ENCODE results near the gene FAM118A. TPM values are rescaled to one million over a fixed set of nuclear protein-coding genes. Genes with fewer than 3 reads are reported as not detected.
A peak's percentile ranks its signal among the peaks of the same experiment; 100 is the strongest.

The FAM118A gene
- total RNA-seq, 2 experiments from 2014 or later = 50.6 to 50.7 TPM

- ATAC-seq (no peak), DNase-seq (no peak)
- H3K36me3 Mint-ChIP-seq (ENCODE audit: low read depth) = no peaks in the 10 kb centered on the region
- ChIA-PET POLR2A (interaction anchor here (0.9 kb wide), 1 partner anchor 15 kb away, joined by 3 read pairs; no protein-coding TSS in a partner anchor), CTCF (no interaction called here)
- H3K4me3 Mint-ChIP-seq = no peak overlapping the region
- H3K27me3 Mint-ChIP-seq (ENCODE audit: low read depth) = no peaks in the 10 kb centered on the region
- H3K27ac Mint-ChIP-seq = no peak overlapping the region
- H3K4me1 Mint-ChIP-seq (ENCODE audit: low read depth) = peaks cover 21% of the 10 kb centered on the region
- no peaks in the 10 kb centered on the region for H3K9me3 Mint-ChIP-seq (ENCODE audit: insufficient read depth)
Measured at GRCh38 chr22:45303181-45303580, 6.6 kb upstream of the FAM118A start.

DNA sequence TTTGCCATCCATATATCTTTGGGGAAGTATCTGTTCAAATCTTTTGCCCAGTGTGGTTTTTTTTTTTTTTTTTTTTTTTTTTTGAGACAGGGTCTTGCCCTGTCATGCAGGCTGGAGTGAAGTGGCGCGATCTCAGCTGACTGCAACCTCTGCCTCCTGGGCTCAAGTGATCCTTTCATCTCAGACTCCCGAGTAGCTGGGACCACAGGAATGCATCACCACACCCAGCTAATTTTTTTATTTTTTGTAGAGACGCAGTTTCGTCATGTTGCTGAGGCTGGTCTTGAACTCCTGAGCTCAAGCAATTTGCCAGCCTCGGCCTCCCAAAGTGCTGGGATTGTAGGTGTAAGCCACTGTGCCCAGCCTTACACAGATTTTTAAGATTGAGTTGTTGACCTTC lies 4.8 kb upstream of the FAM118A start:
- DNase-seq (no peak), ATAC-seq (no peak)
- peaks cover 19% of the 10 kb centered on the region for H3K4me1 Mint-ChIP-seq (ENCODE audit: low read depth)
- no peaks in the 10 kb centered on the region for H3K36me3 Mint-ChIP-seq (ENCODE audit: low read depth)
- CTCF ChIA-PET = no interaction called here
- POLR2A ChIA-PET = interaction anchor here (0.6 kb wide), 1 partner anchor 1009 kb away, joined by 3 read pairs; no protein-coding TSS in a partner anchor
- no peaks in the 10 kb centered on the region for H3K9me3 Mint-ChIP-seq (ENCODE audit: insufficient read depth)
- H3K27ac Mint-ChIP-seq = no peak overlapping the region
- no peaks in the 10 kb centered on the region for H3K27me3 Mint-ChIP-seq (ENCODE audit: low read depth)
- H3K4me3 Mint-ChIP-seq = no peak overlapping the region

DNA sequence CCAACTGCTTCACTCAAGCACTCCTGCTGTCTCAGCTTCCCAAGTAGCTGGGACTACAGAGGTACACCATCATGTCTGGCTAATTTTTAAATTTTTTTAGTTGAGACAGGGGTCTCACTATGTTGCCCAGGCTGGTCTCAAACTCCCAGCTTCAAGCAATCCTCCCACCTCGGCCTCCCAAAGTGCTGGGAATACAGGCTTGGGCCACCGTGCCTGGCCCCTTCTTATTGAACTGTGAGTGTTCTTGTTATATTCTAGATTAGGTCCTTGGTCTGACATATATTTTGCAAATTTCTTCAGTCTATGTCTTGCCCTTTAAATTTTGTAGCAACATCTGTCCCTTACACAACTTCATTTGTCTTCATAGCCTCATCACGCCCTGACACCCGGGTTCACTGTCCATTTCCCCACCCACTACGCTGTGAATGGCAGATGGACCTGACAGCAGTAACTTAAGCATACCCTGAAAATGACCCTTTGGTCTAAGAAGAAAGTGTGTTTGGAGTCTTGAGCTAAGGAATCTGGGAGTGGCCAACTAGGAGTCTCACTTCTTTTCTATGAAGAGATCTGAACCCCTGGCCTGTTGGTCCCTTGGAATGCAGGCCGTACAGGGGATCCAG lies 4.2 kb upstream of the FAM118A start:
- H3K27ac Mint-ChIP-seq = no peak overlapping the region
- DNase-seq (no peak), ATAC-seq (no peak)
- ChIA-PET POLR2A (no interaction called here), CTCF (interaction anchor here (1.0 kb wide), 1 partner anchor 9 kb away, joined by 4 read pairs; no protein-coding TSS in a partner anchor)
- no peak overlapping the region for H3K4me3 Mint-ChIP-seq
- no peaks in the 10 kb centered on the region for H3K27me3 Mint-ChIP-seq (ENCODE audit: low read depth)
- peaks cover 1% of the 10 kb centered on the region for H3K36me3 Mint-ChIP-seq (ENCODE audit: low read depth)
- peaks cover 20% of the 10 kb centered on the region for H3K4me1 Mint-ChIP-seq (ENCODE audit: low read depth)
- no peaks in the 10 kb centered on the region for H3K9me3 Mint-ChIP-seq (ENCODE audit: insufficient read depth)

GRCh38 chr22:45306139-45306538 lies 3.6 kb upstream of the FAM118A start:
- Mint-ChIP-seq H3K36me3 (ENCODE audit: low read depth) (peaks cover 7% of the 10 kb centered on the region), H3K9me3 (ENCODE audit: insufficient read depth) (no peaks in the 10 kb centered on the region), H3K27ac (no peak overlapping the region), H3K27me3 (ENCODE audit: low read depth) (no peaks in the 10 kb centered on the region), H3K4me3 (no peak overlapping the region), H3K4me1 (ENCODE audit: low read depth) (peaks cover 26% of the 10 kb centered on the region)
- POLR2A ChIA-PET = no interaction called here
- ATAC-seq (no peak), DNase-seq (no peak)
- CTCF ChIA-PET = interaction anchor here (1.0 kb wide), 1 partner anchor 10 kb away, joined by 4 read pairs; no protein-coding TSS in a partner anchor

DNA sequence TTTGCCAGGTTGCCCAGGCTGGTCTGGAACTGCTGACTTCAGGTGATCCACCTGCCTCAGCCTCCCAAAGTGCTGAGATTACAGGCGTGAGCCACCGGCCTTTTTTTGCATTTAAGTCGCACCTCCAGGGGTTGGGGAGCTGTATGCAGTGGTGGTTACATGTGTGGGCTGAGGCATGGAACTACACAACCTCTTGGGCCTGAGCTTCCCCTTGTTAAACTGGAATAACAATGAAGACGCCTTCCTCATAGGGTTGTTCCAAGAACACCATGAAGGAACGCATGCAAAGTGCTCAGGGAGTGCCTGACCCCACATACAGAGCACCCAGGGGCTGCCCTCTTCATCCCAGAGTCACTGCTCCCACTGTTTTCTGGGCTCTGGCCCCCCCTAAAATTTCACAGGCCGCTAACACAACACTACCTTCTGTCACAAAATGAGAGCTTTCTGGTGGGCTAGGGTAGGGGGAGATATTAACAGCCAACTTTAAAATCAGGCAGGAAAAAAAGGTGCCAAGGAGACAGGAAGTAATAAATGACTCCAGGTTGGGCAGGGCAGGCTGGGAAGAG lies 1.3 kb upstream of the FAM118A start:
- H3K27me3 Mint-ChIP-seq (ENCODE audit: low read depth) = no peaks in the 10 kb centered on the region
- peaks cover 35% of the 10 kb centered on the region for H3K4me1 Mint-ChIP-seq (ENCODE audit: low read depth)
- H3K9me3 Mint-ChIP-seq (ENCODE audit: insufficient read depth) = no peaks in the 10 kb centered on the region
- ChIA-PET CTCF (no interaction called here), POLR2A (interaction anchor here (0.6 to 0.7 kb wide), 3 partner anchors 9 to 1718 kb away, joined by 3 read pairs; no protein-coding TSS in a partner anchor)
- no peak for ATAC-seq
- no peak for DNase-seq
- peak overlapping the region; percentile 94 for H3K27ac Mint-ChIP-seq
- peaks cover 19% of the 10 kb centered on the region for H3K36me3 Mint-ChIP-seq (ENCODE audit: low read depth)
- H3K4me3 Mint-ChIP-seq = peak overlapping the region; percentile 74

- ATAC-seq = no peak
- DNase-seq = no peak
- Mint-ChIP-seq H3K9me3 (ENCODE audit: insufficient read depth) (no peaks in the 10 kb centered on the region), H3K27me3 (ENCODE audit: low read depth) (no peaks in the 10 kb centered on the region), H3K36me3 (ENCODE audit: low read depth) (peaks cover 19% of the 10 kb centered on the region), H3K27ac (peak overlapping the region; percentile 94), H3K4me3 (peak overlapping the region; percentile 74), H3K4me1 (ENCODE audit: low read depth) (peaks cover 38% of the 10 kb centered on the region)
- ChIA-PET POLR2A (interaction anchor here (0.6 kb wide), 1 partner anchor 180 kb away, joined by 3 read pairs; no protein-coding TSS in a partner anchor), CTCF (no interaction called here)
Measured at GRCh38 chr22:45308957-45309421, 745 bp upstream of the FAM118A start.

DNA sequence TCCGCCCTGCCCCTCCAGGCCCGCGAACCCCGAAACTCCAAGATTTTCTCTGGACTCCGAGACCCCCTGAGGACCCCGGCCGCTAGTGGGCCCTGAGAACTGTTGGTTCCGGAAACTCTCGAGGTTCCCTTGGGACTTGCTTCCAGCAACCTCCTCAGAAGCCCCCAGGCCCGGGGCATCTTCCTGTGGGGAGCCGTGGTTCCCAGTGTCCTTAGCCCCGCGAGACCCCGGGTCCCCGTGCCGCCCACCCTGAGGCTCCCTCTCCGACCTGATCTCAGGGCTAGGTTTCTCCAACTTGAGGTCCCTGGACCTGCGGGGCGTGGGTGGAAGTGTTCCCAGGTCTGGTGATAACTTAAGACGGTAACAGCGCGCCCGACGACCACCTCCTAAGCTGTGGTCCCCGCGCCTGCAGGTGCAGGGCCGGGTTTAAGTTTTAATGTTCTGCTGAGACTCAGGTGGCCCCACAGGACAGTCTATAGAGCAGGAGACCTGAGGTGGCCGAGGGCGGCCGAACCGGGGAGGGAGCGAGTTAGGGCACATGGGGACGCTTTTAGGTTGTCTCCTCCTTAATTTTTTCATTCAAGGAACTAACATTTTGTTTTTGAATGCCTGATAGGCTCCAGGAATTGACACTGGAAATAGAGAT lies 720 bp downstream of the FAM118A start:
- Mint-ChIP-seq H3K36me3 (ENCODE audit: low read depth) (peaks cover 21% of the 10 kb centered on the region), H3K4me3 (peak overlapping the region; percentile 82), H3K27me3 (ENCODE audit: low read depth) (no peaks in the 10 kb centered on the region), H3K4me1 (ENCODE audit: low read depth) (peaks cover 46% of the 10 kb centered on the region), H3K27ac (peak overlapping the region; percentile 79), H3K9me3 (ENCODE audit: insufficient read depth) (no peaks in the 10 kb centered on the region)
- DNase-seq (peak; percentile 29), ATAC-seq (no peak)
- ChIA-PET POLR2A (interaction anchor here (0.7 to 2.3 kb wide), 4 partner anchors 15 to 124 kb away, joined by 3 to 8 read pairs (median 5); partner anchors contain the start of genes RIBC2 and SMC1B), CTCF (no interaction called here)

GRCh38 chr22:45310977-45311531 lies 1.3 kb downstream of the FAM118A start:
- POLR2A ChIA-PET = interaction anchor here (0.7 to 2.3 kb wide), 5 partner anchors 16 to 147 kb away, joined by 3 to 8 read pairs (median 3); partner anchors contain the start of genes NUP50, RIBC2 and SMC1B
- Mint-ChIP-seq H3K36me3 (ENCODE audit: low read depth) (peaks cover 21% of the 10 kb centered on the region), H3K27ac (peak overlapping the region; percentile 79), H3K4me3 (peak overlapping the region; percentile 82), H3K27me3 (ENCODE audit: low read depth) (no peaks in the 10 kb centered on the region), H3K4me1 (ENCODE audit: low read depth) (peaks cover 52% of the 10 kb centered on the region), H3K9me3 (ENCODE audit: insufficient read depth) (no peaks in the 10 kb centered on the region)
- ATAC-seq = no peak
- CTCF ChIA-PET = no interaction called here
- DNase-seq = no peak

DNA sequence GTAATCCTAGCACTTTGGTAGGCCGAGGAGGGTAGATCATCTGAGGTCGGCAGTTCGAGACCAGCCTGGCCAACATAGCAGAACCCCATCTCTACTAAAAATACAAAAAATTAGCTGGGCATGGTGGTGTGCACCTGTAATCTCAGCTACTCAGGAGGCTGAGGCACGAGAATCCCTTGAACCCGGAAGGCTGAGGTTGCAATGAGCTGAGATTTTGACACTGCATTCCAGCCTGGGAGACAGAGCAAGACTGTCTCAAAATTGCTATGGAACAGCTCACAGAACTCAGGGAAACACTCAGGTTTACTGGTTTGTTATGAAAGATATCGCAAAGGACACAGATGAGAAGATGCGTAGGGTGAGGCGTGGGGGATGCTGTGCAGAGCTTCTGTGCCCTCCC lies 2.7 kb downstream of the FAM118A start:
- Mint-ChIP-seq H3K36me3 (ENCODE audit: low read depth) (peaks cover 21% of the 10 kb centered on the region), H3K4me3 (no peak overlapping the region), H3K27me3 (ENCODE audit: low read depth) (no peaks in the 10 kb centered on the region), H3K27ac (no peak overlapping the region), H3K9me3 (ENCODE audit: insufficient read depth) (no peaks in the 10 kb centered on the region), H3K4me1 (ENCODE audit: low read depth) (peaks cover 61% of the 10 kb centered on the region)
- no peak for DNase-seq
- ChIA-PET POLR2A (interaction anchor here (1.2 kb wide), 1 partner anchor 50 kb away, joined by 3 read pairs; no protein-coding TSS in a partner anchor), CTCF (no interaction called here)
- ATAC-seq = no peak

DNA sequence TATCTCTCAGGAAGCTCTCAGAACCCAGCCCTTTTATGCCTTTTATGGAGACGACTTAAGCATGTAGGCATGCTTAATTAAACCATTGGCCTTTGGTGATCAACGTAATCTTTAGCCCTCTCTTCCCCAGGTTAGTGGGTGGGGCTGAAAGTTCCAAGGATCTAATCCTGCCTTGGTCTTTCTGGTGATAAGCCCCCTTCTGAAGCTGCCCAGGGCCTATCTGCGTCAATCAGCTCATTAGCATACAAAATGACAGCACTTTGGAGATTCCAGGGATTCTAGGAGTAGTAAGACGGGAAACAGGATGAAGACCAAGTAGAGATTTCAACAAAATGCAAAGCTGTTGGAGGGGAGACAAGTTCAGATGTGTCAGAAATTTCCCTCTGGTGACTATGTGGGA lies 3.1 kb downstream of the FAM118A start:
- H3K36me3 Mint-ChIP-seq (ENCODE audit: low read depth) = peaks cover 22% of the 10 kb centered on the region
- no peak for ATAC-seq
- H3K9me3 Mint-ChIP-seq (ENCODE audit: insufficient read depth) = no peaks in the 10 kb centered on the region
- no peaks in the 10 kb centered on the region for H3K27me3 Mint-ChIP-seq (ENCODE audit: low read depth)
- ChIA-PET CTCF (no interaction called here), POLR2A (interaction anchor here (1.2 kb wide), 1 partner anchor 49 kb away, joined by 3 read pairs; no protein-coding TSS in a partner anchor)
- peaks cover 65% of the 10 kb centered on the region for H3K4me1 Mint-ChIP-seq (ENCODE audit: low read depth)
- H3K4me3 Mint-ChIP-seq = no peak overlapping the region
- no peak for DNase-seq
- no peak overlapping the region for H3K27ac Mint-ChIP-seq

DNA sequence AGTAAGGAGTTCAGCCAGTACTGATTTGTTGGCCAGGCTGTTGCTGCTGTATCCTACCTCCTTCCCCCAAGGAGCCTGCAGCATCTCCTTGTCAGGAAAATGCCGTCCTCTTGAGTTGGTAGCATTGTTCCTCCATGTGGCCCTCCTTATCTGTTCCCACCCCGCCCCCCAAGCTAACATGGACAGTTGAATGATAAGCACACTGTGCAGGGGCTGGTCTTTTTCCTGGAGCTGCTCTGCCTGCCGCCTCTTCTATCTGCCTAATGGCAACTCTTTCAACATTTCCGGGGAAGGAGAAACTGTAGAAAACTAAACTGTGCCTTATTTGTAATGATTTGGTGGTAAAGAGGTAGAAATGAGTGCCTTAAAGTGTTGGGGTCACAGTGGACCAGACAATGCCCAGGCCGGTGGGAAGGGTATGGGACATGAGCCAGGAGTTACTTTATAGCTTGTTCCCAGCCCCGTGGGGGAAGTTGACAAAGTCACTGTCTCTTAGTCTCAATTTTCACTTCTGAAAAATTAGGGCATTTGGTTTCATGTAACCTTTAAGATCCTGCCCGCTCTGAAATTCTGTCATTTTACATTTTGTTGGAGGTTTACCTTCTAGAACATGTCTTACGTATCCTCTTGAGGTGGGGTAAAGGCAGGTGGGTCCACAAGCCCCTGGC lies 4.5 kb downstream of the FAM118A start:
- peaks cover 24% of the 10 kb centered on the region for H3K36me3 Mint-ChIP-seq (ENCODE audit: low read depth)
- ChIA-PET POLR2A (no interaction called here), CTCF (no interaction called here)
- no peak overlapping the region for H3K4me3 Mint-ChIP-seq
- no peaks in the 10 kb centered on the region for H3K9me3 Mint-ChIP-seq (ENCODE audit: insufficient read depth)
- H3K4me1 Mint-ChIP-seq (ENCODE audit: low read depth) = peaks cover 70% of the 10 kb centered on the region
- H3K27ac Mint-ChIP-seq = no peak overlapping the region
- ATAC-seq = no peak
- no peaks in the 10 kb centered on the region for H3K27me3 Mint-ChIP-seq (ENCODE audit: low read depth)
- no peak for DNase-seq
